Esophagus muscularis mucosa (tissue), 3 donors: Measurements from ENCODE around the gene ALG13.

Source experiments
- CTCF ChIP-seq, 3 experiments: fragments of 200-600 bp in 2 of 3; fragments of 450-650 bp in 1 of 3; sonication (generic) in 2 of 3; IDR thresholded peaks; one replicate each; pipeline ENCODE4 v1.5.1; 2017 to 2019; ENCODE audit warnings: antibody characterized with exemption in 3 of 3, mild to moderate bottlenecking in 2 of 3, moderate library complexity in 1 of 3
- POLR2A ChIP-seq: fragments of 450-650 bp; IDR thresholded peaks from one replicate; pipeline ENCODE4 v1.6.1; 2017; ENCODE audit warnings: antibody characterized with exemption, moderate library complexity, mild to moderate bottlenecking, low read depth
- POLR2AphosphoS5 ChIP-seq, 2 donors: sonication (generic); formaldehyde crosslinking; IDR thresholded peaks; one replicate each; pipeline ENCODE4 v1.6.1; 2017; ENCODE audit warnings: antibody characterized with exemption in 2 of 2

GRCh38 chrX:111731351-111731750 lies 50.4 kb downstream of the ALG13 start:
- TF ChIP-seq CTCF (IDR thresholded peaks at IDR 0.05) (no peak), POLR2A (no peak), POLR2AphosphoS5 (IDR thresholded peaks at IDR 0.05) (no peak)
